ENCODE results near the gene SERPINB12.

DNA sequence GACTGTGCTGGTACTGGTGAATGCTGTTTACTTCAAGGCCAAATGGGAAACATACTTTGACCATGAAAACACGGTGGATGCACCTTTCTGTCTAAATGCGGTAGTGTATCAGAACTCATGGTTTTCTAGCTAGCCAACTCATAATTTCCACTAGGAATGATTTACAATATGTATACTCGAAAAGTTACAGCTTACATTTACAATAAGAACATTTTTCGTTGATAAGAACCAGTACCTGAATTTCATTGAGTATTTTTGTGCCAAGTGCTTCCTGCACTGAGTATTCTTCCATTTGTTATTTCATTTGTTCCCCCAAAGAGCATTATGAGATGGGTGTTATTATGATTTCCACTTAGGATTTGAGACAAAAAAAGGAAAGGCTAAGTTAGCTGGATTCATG is 21.9 kb downstream of the SERPINB12 start:
- TF ChIP-seq, protein P1, sequence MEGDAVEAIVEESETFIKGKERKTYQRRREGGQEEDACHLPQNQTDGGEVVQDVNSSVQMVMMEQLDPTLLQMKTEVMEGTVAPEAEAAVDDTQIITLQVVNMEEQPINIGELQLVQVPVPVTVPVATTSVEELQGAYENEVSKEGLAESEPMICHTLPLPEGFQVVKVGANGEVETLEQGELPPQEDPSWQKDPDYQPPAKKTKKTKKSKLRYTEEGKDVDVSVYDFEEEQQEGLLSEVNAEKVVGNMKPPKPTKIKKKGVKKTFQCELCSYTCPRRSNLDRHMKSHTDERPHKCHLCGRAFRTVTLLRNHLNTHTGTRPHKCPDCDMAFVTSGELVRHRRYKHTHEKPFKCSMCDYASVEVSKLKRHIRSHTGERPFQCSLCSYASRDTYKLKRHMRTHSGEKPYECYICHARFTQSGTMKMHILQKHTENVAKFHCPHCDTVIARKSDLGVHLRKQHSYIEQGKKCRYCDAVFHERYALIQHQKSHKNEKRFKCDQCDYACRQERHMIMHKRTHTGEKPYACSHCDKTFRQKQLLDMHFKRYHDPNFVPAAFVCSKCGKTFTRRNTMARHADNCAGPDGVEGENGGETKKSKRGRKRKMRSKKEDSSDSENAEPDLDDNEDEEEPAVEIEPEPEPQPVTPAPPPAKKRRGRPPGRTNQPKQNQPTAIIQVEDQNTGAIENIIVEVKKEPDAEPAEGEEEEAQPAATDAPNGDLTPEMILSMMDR (conservative IDR thresholded peaks at IDR 0.05; ENCODE audit: low read depth, low read length): no peak
- TF ChIP-seq EZH2 (IDR thresholded peaks at IDR 0.05; ENCODE audit: borderline replicate concordance, low read depth, low read length, poor library complexity, severe bottlenecking): no peak
